ENCODE measurements around the gene ANAPC2. TPM values are rescaled to one million over a fixed set of nuclear protein-coding genes. Genes with fewer than 3 reads are reported as not detected.

Gene ANAPC2
- total RNA-seq, 2 experiments from 2014 or later = 34.8 to 90.4 TPM

DNA sequence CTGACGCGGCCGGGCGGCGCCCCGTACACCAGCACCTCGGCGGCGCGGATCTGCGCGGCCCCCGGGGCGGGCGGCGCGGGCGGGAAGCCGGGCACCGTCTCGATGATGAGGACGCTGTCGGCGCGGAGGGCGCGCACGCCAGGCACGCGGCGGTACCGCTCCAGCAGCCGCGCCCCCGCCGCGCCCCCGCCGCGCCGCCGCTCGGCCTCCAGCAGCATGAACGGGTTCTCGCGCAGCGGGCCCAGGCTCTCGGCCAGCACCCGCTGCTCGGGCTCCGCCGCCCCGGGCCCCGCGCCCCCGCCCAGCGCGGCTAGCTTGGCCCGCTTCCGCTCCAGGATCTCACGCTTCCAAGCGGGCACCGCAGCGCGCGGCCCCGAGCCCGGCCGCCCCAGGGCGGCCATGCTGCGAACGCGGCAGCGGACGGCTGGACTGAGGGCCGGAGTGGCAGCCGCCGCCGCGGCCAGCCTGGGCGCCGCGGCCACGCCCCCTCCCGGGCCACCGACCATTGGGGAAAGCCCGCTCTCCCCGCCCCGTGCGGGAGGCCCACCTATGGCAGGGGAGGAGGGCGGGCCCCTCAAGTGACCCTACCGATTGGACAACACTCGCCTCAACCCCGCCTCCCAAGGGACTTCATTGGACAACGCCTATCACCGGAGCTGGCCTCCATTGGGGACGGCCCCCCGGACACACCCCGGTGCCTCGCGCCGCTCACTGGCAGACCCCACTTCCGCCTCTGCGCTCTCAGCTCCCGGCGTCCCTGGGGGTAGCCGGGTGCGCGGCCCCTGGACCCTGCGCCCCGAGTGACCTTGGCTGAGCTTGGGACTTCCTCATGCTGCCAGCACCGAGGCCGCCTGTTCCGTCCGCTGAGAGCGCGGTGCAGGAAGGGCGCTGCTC lies 12.2 kb upstream of the ANAPC2 start, which contains the start of gene TPRN:
Gene TPRN (minus strand): TSS at position 431 of the 894 bp plus-strand sequence. CDS start 30 bp downstream, at position 401.
- H3K4me3 ChIP-seq (ENCODE audit: low read depth, low read length, poor library complexity, severe bottlenecking) = peak within 1 kb of the TSS; percentile 76
- CTCF ChIA-PET (ENCODE audit: unreplicated experiment) = interaction anchor here (0.6 kb wide), 1 partner anchor 12 kb away, joined by 3 read pairs; the partner anchor contains the start of gene ANAPC2

GRCh38 chr9:137199411-137200121 lies 11.2 kb upstream of the ANAPC2 start:
- Histone ChIP-seq H3K9me2 (ENCODE audit: insufficient read depth, low read length) (no peaks in the 10 kb centered on the region), H3K36me3 (ENCODE audit: insufficient read depth, low read length) (peaks cover 4% of the 10 kb centered on the region; the same call in 1 of the 2 replicates), H2AFZ (ENCODE audit: low read length) (no peak overlapping the region), H3K27ac (ENCODE audit: low read depth, low read length, poor library complexity, severe bottlenecking) (no peak overlapping the region), H3K9me3 (ENCODE audit: low read length) (no peaks in the 10 kb centered on the region), H4K20me1 (ENCODE audit: insufficient read depth, low read length) (peaks cover 7% of the 10 kb centered on the region; the same call in 1 of the 2 replicates), H3K4me1 (ENCODE audit: insufficient read depth, low read length, poor library complexity, severe bottlenecking) (peaks cover 31% of the 10 kb centered on the region), H3K4me2 (ENCODE audit: low read length) (peak overlapping the region; percentile 38; the same call in 1 of the 2 replicates), H3K79me2 (ENCODE audit: insufficient read depth, low read depth, low read length) (peaks cover 34% of the 10 kb centered on the region), H3K4me3 (ENCODE audit: low read depth, low read length, poor library complexity, severe bottlenecking) (peak overlapping the region; percentile 31)
- TF ChIP-seq, protein P1, sequence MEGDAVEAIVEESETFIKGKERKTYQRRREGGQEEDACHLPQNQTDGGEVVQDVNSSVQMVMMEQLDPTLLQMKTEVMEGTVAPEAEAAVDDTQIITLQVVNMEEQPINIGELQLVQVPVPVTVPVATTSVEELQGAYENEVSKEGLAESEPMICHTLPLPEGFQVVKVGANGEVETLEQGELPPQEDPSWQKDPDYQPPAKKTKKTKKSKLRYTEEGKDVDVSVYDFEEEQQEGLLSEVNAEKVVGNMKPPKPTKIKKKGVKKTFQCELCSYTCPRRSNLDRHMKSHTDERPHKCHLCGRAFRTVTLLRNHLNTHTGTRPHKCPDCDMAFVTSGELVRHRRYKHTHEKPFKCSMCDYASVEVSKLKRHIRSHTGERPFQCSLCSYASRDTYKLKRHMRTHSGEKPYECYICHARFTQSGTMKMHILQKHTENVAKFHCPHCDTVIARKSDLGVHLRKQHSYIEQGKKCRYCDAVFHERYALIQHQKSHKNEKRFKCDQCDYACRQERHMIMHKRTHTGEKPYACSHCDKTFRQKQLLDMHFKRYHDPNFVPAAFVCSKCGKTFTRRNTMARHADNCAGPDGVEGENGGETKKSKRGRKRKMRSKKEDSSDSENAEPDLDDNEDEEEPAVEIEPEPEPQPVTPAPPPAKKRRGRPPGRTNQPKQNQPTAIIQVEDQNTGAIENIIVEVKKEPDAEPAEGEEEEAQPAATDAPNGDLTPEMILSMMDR (conservative IDR thresholded peaks at IDR 0.05; ENCODE audit: low read length) = no peak
- no peak for TF ChIP-seq EZH2phosphoT487 (IDR thresholded peaks at IDR 0.05; ENCODE audit: borderline replicate concordance, low read depth, low read length)
- DNase-seq (ENCODE audit: low spot score) = no peak
- BruUV-seq (replicated peaks) = no TSS peak
- ChIA-PET POLR2A (no interaction called here), CTCF (ENCODE audit: unreplicated experiment) (no interaction called here)
- intact Hi-C loops (cut with micrococcal nuclease; ENCODE audit: unreplicated experiment) = loop anchor here (1.0 to 2.0 kb wide), 5 partner anchors 23 to 73 kb away; partner anchors contain the start of genes RNF208 and RNF224

More for the DNA sequence above, 12.2 kb upstream of the ANAPC2 start, which contains the start of gene TPRN:
- Histone ChIP-seq H3K4me2 (ENCODE audit: low read length) (peak within 1 kb of the TSS; percentile 97), H3K9me2 (ENCODE audit: insufficient read depth, low read length) (no peaks in the 10 kb centered on the region), H3K9me3 (ENCODE audit: low read length) (no peaks in the 10 kb centered on the region), H3K27ac (ENCODE audit: low read depth, low read length, poor library complexity, severe bottlenecking) (peak within 1 kb of the TSS; percentile 49), H4K20me1 (ENCODE audit: insufficient read depth, low read length) (peaks cover 7% of the 10 kb centered on the region; the same call in 1 of the 2 replicates), H3K79me2 (ENCODE audit: insufficient read depth, low read depth, low read length) (peaks cover 42% of the 10 kb centered on the region), H3K36me3 (ENCODE audit: insufficient read depth, low read length) (peaks cover 4% of the 10 kb centered on the region; the same call in 1 of the 2 replicates), H2AFZ (ENCODE audit: low read length) (no peak within 1 kb of the TSS), H3K4me1 (ENCODE audit: insufficient read depth, low read length, poor library complexity, severe bottlenecking) (peaks cover 33% of the 10 kb centered on the region)
- no peak for TF ChIP-seq EZH2phosphoT487 (IDR thresholded peaks at IDR 0.05; ENCODE audit: borderline replicate concordance, low read depth, low read length)
- TF ChIP-seq, protein P1 (conservative IDR thresholded peaks at IDR 0.05; ENCODE audit: low read length) = no peak
- POLR2A ChIA-PET = interaction anchor here (0.6 to 2.5 kb wide), 6 partner anchors 12 to 400 kb away, joined by 3 to 16 read pairs (median 4); partner anchors contain the start of genes ANAPC2, MAN1B1, SSNA1 and TUBB4B
- intact Hi-C loops (cut with micrococcal nuclease; ENCODE audit: unreplicated experiment) = loop anchor here (1.0 to 2.0 kb wide), 5 partner anchors 22 to 74 kb away; partner anchors contain the start of genes RNF208 and RNF224
- DNase-seq (ENCODE audit: low spot score) = peak; percentile 100
- no TSS peak for BruUV-seq (replicated peaks)
